Progenitor cell of endocrine pancreas (in vitro differentiated cells): ENCODE data around the gene NXPE4. TPM values are rescaled to one million over a fixed set of nuclear protein-coding genes. Genes with fewer than 3 reads are reported as not detected.
"Not testable (repeated sequence)": the region's sequence is repeated elsewhere in the genome, so short reads cannot be mapped to it uniquely, and the experiment has no call there.

ENCODE experiments used
- DNase-seq: peaks from one replicate; pipeline ENCODE4 v3.0.0; 2021; ENCODE audit warnings: low spot score; ENCODE audit not compliant: unreplicated experiment
- H3K27ac Mint-ChIP-seq: 2 replicates; pipeline ENCODE4 v1.8.0; 2021; ENCODE audit warnings: mild to moderate bottlenecking, moderate library complexity, mixed read lengths
- H3K27me3 Mint-ChIP-seq: 2 replicates; pipeline ENCODE4 v1.8.0; 2021; ENCODE audit warnings: mixed read lengths
- H3K36me3 Mint-ChIP-seq: 2 replicates; pipeline ENCODE4 v1.8.0; 2022; ENCODE audit warnings: mixed read lengths; ENCODE audit not compliant: insufficient read depth
- H3K4me1 Mint-ChIP-seq: 2 replicates; pipeline ENCODE4 v1.8.0; 2021; ENCODE audit warnings: low read depth, mixed read lengths
- H3K4me3 Mint-ChIP-seq: 2 replicates; pipeline ENCODE4 v1.8.0; 2021; ENCODE audit warnings: low read depth, mild to moderate bottlenecking, moderate library complexity, mixed read lengths
- H3K9me3 Mint-ChIP-seq: 2 replicates; pipeline ENCODE4 v1.8.0; 2021; ENCODE audit warnings: low read depth, mixed read lengths
- total RNA-seq: library from RNA; stranded (reverse); gene quantifications from 2 replicates; pipeline ENCODE4 v1.2.1, GENCODE V29; 2021
- TF ChIP-seq, protein P1 (sequence below): fragments of 200-600 bp; sonication (generic); IDR thresholded peaks from one replicate; pipeline ENCODE4 v1.5.0; 2021; ENCODE audit warnings: antibody characterized with exemption, mild to moderate bottlenecking; ENCODE audit not compliant: unreplicated experiment

NXPE4 gene
- total RNA-seq, 1 donor from 2014 or later, result not detected

DNA sequence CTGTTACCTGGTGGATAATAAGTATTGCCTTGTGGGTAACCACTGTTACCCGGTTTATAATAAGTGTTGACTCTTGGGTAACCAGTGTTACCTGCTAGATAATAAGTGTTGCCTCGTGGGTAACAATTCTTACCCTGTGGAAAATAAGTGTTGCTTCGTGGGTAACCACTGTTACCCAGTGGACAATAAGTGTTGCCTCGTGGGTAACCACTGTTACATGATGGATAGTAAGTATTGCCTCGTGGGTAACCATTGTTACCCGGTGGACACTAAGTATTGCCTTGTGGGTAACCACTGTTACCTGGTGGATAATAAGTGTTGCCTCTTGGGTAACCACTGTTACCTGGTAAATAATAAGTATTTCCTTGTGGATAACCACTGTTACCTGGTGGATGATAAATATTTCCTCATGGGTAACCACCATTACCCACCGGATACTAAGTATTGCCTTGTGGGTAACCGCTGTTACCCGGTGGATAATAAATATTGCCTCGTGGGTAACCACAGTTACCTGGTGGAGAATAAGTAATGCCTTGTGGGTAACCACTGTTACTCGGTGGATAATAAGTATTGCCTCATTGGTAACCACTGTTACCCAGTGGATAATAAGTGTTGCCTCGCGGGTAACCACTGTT, 8.7 kb upstream of the NXPE4 start:
- TF ChIP-seq, protein P1, sequence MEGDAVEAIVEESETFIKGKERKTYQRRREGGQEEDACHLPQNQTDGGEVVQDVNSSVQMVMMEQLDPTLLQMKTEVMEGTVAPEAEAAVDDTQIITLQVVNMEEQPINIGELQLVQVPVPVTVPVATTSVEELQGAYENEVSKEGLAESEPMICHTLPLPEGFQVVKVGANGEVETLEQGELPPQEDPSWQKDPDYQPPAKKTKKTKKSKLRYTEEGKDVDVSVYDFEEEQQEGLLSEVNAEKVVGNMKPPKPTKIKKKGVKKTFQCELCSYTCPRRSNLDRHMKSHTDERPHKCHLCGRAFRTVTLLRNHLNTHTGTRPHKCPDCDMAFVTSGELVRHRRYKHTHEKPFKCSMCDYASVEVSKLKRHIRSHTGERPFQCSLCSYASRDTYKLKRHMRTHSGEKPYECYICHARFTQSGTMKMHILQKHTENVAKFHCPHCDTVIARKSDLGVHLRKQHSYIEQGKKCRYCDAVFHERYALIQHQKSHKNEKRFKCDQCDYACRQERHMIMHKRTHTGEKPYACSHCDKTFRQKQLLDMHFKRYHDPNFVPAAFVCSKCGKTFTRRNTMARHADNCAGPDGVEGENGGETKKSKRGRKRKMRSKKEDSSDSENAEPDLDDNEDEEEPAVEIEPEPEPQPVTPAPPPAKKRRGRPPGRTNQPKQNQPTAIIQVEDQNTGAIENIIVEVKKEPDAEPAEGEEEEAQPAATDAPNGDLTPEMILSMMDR, result no peak
- Mint-ChIP-seq H3K4me1 (no peaks in the 10 kb centered on the region), H3K27me3 (no peaks in the 10 kb centered on the region), H3K36me3 (no peaks in the 10 kb centered on the region), H3K27ac (no peak overlapping the region), H3K9me3 (peaks cover 15% of the 10 kb centered on the region), H3K4me3 (no peak overlapping the region)
- no peak for DNase-seq

- not testable (repeated sequence) for H3K36me3 Mint-ChIP-seq, H3K4me3 Mint-ChIP-seq, H3K27me3 Mint-ChIP-seq, H3K27ac Mint-ChIP-seq, H3K4me1 Mint-ChIP-seq, DNase-seq
- H3K9me3 Mint-ChIP-seq, result peaks cover 15% of the 10 kb centered on the region
Observed at GRCh38 chr11:114603151-114603550, 7.6 kb upstream of the NXPE4 start.

DNA sequence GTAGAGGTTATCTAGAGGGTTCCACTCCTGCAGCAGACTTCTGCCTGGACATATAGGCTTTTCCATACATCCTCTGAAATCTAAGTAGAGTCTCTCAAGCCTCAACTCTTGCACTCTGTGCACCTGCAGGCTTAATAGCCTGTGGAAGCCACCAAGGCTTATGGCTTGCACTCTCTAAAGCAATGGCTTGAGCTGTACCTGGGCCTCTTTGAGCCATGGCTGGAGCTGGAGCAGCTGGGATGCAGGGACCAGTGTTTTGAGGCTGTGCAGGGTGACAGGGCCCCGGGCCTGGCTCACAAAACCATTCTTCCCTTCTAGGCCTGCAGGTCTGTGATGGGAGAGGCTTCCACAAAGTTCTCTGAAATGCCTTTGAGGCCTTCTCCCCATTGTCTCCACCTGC, 2.9 kb upstream of the NXPE4 start:
- Mint-ChIP-seq H3K36me3 (no peaks in the 10 kb centered on the region), H3K4me1 (no peaks in the 10 kb centered on the region)

DNA sequence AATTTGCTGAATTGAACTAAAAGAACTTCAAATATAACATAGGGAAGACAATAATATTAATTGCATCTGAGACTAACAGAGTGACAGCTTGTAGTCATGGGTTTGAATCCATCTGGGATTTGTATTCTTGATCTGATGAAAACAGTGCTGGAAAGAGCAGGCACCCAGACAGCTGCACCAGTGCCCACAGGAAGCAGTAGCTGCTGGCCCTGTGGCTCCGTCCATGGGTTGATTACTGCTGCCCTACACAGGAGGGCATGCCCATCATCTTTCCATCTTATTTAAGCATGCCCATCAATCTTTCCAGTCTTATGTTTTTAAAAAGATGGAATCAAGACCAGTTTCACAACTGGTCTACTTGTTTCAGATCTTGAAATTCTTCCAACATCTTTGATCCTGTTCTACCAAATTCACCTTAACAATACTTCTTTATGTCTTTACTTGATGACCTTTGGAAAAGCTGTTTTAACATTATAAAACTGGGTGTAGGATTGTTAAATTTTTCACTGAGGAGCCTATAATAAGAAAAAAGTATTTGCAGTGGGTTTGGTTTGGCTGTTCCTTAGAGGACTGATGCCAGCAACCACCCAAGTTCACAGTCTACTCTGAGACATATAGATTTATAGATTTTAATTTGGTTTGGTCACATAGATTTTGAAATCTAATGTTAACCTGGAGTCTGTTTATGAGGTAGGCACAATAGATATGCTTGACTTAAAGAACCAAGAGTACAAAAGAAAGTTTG, 761 bp upstream of the NXPE4 start:
- Mint-ChIP-seq H3K27ac (no peak overlapping the region), H3K4me1 (no peaks in the 10 kb centered on the region), H3K4me3 (no peak overlapping the region), H3K27me3 (peaks cover 3% of the 10 kb centered on the region), H3K9me3 (no peaks in the 10 kb centered on the region), H3K36me3 (no peaks in the 10 kb centered on the region)
- TF ChIP-seq, protein P1, result no peak
- DNase-seq, result no peak

More for the DNA sequence above, 2.9 kb upstream of the NXPE4 start:
- H3K4me3 Mint-ChIP-seq, result no peak overlapping the region
- no peaks in the 10 kb centered on the region for H3K27me3 Mint-ChIP-seq
- H3K27ac Mint-ChIP-seq, result no peak overlapping the region
- TF ChIP-seq, protein P1, result no peak
- peaks cover 4% of the 10 kb centered on the region for H3K9me3 Mint-ChIP-seq
- DNase-seq, result no peak

DNA sequence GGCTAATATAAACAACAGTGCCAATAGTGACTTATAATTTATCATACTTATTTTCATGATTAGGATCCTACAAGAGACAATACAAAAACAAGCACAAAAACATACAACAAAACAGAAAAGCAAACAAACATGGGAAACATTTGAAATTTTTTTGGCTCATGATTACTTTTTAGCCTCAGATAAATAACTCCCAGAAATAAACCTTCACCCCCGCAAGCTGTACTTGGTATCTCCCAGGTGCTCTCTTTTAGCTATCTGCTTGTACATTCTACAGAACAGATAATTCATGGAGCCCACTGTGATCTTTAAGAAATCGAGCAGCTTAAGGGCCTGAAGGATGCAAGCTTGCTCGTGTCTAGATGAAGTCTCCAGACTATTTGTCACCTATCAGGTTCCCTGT, 883 bp downstream of the NXPE4 start:
- TF ChIP-seq, protein P1, result no peak
- DNase-seq, result no peak
- H3K4me3 Mint-ChIP-seq, result no peak overlapping the region
- no peaks in the 10 kb centered on the region for H3K36me3 Mint-ChIP-seq
- H3K4me1 Mint-ChIP-seq, result no peaks in the 10 kb centered on the region
- H3K27me3 Mint-ChIP-seq, result peaks cover 3% of the 10 kb centered on the region
- H3K9me3 Mint-ChIP-seq, result no peaks in the 10 kb centered on the region
- H3K27ac Mint-ChIP-seq, result no peak overlapping the region
